Activated CD4-positive, alpha-beta T cell treated with anti-CD3 and anti-CD28 coated beads for 24 hours (primary cell): ENCODE results near the gene U2AF2.
A peak's percentile ranks its signal among the peaks of the same experiment; 100 is the strongest.

Experiments
- DNase-seq, 2 donors: peaks; one replicate each; pipeline ENCODE4 v3.0.0-alpha.2; 2020; ENCODE audit warnings: low read depth in 2 of 2

U2AF2 gene

DNA sequence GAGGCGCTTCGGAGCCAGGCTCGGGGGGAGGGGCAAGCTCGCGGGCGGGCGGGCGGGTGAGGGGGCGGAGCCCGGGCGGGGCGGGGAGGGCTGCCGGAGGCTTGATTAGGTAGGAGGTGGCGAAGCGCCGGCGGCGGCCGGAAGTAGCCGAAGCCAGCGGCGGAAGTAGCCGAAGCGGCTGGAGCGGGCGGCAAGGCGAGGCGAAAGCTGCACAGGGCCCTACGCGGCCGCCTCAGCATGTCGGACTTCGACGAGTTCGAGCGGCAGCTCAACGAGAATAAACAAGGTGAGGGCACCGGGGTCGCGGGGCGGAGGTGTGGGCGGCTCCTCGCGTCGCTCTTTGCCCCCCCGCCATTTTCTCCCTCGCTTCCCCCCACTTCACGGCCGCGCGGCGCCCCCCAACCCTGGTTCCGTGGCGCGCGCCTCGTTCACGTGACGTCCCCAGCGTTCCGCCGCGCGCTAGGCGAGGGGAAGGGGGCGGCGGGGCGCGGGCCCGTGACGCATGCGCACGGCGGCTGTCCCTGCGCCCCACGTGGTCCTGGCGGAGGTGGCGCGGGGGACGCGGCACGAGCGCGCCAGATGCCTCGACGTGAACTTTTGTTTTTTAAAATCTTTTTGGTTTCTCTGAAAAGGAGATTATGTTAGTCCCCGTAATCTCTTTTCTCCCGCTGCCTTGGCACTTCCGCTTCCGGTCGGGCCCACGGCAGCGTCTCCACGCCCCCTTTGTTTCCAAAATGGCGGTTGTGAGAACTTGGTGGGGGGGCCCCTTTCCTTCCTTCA, at the start of gene U2AF2:
TSS of gene U2AF2 (plus strand) at position 168 of the 780 bp plus-strand sequence. CDS start at position 238, 70 bp downstream.
- DNase-seq = peak; percentile 94 to 97

DNA sequence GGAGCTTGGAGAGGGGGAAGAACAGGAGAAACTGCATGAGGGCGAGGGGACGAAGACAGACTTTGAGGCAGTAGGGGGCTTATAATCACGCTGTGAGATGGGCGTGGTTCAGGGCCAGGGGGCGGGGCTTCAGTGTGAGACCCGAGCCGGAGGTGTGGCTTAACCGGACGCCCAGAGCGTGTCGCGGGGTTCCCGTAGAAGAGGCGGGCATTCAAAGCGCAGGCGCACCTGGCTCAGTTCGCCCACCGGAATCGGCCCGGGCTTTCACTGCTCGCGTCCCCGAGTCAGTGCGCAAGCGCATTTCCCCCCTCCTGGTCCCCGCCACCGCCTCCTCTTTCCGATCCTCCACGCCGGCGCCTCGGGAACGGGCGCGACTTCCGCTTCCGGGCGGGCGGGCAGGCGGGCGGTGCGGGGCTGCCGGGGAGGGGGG, 49.6 kb upstream of the U2AF2 start:
- DNase-seq = peak; percentile 97 to 98

DNA sequence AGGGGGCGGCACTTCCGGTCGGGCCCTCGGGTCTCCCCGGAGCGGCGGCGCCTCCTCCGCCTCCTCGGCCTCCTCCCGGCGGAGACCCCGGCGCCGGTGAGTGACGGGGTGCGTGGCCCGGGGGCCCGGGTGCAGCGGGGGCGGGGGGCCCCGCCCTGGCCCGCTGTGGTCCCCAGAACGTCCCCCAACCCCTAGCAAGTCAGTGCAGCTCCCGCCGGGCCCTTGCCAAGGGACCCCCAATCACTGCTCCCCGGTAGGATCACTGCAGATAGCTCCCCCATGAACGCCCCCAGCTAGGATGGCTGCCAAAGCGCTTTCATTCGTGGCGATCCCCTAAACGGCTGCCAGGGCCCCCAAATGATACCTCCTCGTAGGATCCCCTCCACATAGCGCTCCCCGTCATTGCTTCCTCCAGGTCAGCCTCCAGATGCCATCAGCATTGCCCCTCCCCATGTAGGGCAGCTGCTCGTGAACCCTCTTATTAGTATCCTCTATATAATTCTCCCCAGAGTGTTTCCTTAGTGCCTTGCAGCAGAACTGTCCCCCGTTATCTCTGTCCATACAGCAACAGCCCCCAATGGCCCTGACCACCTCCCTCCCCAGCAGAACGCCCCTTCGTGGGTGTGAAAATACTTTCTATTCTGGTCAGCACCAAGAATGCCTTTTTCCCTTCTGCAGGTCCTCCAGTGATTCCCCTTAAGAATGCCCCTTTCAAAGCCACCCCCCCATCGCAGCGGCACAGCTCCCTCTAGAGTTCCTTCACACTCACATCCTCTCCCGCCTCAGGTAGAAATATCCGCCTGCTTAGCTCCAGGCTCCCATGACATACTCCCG, 49.0 kb upstream of the U2AF2 start, which contains the start of gene ZNF865:
TSS of gene ZNF865 (plus strand) at position 11 of the 834 bp plus-strand sequence. CDS start 7,972 bp downstream, outside the sequence.
- peak; percentile 52 to 62 for DNase-seq

DNA sequence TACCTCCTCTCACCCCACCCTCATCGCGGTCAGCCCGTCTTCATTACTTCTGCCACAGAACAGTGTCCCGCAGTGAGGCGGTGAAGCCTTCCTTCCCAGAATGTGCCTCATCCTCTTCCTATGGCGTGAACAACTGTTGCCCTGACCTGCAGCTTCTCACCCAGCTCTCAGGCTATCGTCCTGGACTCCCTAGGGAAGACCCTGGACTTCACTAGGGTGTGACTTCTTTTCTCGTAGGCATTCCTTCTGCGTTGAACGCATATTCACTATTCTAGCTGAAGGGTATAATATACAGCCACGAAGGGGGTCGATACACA, 48.4 kb upstream of the U2AF2 start:
- no peak for DNase-seq

DNA sequence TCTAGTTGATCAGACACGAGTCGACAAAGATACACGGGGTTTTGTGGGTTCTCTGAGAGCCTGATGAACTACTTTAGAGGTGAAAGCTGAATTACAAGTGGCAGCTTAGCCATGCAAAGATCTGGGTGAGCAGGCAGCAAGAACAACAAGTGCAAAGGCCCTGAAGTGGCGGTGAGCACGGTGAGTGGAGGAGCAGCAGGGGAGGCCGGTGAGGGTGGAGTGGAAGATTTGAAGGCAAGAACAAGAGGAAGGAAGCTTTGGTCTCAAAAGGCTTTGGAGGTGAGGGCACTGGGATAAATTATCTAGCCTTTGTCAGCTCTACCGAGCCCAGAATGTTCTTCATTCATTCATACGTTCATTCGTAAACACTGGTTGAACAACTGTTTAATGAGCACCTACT, 48.0 kb upstream of the U2AF2 start:
- DNase-seq = no peak

DNA sequence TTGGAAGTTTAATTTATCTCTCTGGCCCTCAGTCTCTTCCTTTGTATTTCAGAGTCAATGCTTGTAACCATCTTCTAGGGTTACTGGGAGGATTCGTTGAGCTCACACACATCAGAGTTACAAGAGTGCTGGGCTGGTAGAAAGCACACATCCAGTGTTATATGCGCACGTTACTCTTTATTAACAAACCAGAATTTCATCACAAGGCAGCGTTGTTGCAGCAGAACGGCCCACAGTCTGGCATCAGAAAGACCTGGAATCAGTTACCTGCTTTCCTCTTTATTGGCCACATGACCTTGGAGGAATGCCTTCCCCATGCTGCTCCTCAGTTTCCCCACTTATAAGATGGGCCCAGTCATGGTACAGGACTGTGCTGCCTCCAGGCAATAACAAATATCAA, 45.5 kb upstream of the U2AF2 start:
- DNase-seq = no peak

DNA sequence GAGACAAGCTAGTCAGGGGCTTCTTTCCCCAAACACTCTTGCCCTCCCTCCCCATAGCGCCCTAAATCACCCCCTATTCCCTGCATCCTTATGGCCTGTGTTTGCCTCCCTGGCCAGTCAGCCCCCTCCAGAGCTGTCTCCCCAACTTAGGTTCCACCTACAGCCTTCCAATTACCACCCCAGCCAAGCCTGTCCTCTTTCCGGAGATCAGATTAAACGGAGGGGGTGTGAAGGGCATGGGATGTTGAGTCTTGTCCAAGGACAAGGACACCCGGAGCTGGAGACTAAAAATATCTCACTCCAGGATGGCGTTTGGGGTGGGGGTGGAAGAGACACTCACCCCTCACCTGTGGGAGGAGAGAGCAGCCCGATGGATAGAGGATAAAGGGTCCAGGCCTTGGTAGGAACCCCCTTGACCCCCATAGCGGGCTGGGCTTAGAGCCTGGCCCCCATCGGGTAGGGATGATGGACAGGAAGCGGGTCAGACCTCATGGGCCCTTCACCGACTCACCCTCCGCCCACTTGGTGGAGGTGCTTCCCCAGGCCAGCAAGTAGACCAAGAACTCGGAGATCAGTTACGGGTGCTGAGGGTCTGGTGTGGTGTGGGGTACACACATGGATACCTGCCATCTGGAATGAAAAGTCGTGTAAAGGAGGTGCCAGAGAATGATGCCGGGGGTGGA, 43.4 kb upstream of the U2AF2 start:
- DNase-seq = no peak

DNA sequence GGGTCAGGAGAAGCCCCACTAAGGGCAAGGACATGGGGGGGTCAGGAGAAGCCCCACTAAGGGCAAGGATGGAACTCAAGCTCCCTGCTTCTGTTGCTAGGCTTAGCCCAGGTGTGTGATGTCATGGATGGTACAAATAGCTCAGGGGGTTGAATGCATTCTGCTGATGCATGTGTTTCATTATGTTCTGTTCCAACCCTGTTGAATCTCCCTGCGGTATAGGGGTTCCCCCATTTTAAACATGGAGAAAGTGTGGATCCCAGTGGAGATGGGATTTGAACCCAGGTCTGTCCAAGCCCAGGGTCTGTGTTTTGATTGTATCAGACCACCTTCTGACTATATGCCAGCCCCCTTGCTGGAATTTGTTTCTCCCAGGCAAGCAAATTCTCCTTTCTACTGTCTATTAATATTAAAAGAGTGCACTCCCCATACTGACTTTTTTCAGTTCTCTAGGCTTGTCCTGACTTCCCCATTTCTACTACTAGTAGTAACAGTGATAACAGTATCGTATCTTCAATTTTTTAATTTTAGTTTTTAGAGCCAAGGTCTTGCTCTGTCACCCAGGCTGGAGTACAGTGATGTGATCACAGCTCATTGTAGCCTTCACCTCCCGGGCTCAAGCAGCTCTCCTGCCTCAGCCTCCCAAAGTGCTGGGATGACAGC, 42.7 kb upstream of the U2AF2 start:
- DNase-seq = no peak

DNA sequence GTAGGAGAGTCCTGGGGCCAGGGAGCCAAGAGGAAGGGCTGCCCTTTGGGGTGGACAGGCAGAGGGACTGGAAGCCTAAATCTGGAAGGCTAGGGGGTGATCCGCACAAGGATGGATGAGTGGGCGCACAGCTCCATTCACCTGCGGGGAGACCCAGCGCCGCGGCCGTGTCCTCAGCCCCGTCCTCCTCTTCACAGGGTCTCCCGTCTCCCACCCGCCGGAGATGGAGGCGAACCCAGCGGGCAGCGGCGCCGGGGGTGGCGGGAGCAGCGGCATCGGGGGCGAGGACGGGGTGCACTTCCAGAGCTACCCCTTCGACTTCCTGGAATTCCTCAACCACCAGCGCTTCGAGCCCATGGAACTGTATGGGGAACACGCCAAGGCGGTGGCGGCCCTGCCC, 41.4 kb upstream of the U2AF2 start:
- DNase-seq = no peak

DNA sequence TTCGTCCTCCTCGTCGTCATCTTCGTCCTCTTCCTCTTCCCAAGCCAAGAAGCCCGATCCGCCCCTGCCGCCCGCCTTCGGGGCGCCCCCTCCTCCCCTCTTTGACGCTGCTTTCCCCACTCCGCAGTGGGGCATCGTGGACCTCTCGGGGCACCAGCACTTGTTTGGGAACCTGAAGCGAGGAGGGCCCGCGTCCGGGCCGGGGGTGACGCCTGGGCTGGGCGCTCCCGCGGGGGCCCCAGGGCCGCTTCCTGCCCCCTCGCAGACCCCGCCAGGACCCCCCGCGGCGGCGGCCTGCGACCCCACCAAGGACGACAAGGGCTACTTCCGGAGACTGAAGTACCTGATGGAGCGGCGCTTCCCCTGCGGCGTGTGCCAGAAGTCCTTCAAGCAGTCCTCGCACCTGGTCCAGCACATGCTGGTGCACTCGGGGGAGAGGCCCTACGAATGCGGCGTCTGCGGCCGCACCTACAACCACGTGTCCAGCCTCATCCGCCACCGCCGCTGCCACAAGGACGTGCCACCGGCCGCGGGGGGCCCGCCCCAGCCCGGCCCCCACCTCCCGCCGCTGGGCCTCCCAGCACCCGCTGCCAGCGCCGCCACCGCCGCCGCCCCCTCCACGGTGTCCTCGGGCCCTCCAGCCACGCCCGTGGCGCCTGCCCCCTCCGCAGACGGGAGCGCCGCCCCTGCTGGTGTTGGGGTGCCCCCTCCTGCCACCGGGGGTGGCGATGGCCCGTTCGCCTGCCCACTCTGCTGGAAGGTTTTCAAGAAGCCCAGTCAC, 40.7 kb upstream of the U2AF2 start:
- DNase-seq = no peak

DNA sequence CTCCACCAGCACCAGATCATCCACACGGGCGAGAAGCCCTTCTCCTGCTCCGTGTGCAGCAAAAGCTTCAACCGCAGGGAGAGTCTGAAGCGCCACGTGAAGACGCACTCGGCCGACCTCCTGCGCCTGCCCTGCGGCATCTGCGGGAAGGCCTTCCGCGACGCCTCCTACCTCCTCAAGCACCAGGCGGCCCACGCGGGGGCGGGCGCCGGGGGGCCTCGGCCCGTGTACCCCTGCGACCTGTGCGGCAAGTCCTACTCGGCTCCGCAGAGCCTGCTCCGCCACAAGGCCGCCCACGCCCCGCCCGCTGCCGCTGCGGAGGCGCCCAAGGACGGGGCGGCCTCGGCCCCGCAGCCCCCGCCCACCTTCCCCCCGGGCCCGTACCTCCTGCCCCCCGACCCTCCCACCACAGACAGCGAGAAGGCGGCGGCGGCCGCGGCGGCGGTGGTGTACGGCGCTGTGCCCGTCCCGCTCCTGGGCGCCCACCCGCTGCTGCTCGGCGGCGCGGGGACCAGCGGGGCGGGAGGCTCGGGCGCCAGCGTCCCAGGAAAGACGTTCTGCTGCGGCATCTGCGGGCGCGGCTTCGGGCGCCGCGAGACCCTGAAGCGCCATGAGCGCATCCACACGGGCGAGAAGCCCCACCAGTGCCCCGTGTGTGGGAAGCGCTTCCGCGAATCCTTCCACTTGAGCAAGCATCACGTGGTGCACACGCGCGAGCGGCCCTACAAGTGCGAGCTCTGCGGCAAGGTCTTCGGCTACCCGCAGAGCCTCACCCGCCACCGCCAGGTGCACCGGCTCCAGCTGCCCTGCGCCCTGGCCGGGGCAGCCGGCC, 39.9 kb upstream of the U2AF2 start:
- DNase-seq = no peak

DNA sequence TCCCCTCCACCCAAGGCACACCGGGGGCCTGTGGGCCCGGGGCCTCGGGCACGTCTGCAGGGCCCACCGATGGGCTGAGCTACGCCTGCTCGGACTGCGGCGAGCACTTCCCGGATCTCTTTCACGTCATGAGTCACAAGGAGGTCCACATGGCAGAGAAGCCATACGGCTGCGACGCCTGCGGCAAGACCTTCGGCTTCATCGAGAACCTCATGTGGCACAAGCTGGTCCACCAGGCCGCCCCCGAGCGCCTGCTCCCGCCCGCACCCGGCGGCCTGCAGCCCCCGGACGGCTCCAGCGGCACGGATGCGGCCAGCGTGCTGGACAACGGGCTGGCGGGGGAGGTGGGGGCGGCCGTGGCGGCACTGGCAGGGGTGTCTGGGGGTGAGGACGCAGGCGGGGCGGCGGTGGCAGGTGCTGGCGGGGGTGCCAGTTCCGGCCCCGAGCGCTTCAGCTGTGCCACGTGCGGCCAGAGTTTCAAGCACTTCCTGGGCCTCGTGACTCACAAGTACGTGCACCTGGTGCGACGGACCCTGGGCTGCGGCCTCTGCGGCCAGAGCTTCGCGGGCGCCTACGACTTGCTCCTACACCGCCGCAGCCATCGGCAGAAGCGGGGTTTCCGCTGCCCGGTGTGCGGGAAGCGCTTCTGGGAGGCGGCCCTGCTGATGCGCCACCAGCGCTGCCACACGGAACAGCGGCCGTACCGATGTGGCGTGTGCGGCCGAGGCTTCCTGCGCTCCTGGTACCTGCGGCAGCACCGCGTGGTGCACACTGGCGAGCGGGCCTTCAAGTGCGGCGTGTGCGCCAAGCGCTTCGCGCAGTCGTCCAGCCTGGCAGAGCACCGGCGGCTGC, 39.1 kb upstream of the U2AF2 start:
- DNase-seq = no peak

DNA sequence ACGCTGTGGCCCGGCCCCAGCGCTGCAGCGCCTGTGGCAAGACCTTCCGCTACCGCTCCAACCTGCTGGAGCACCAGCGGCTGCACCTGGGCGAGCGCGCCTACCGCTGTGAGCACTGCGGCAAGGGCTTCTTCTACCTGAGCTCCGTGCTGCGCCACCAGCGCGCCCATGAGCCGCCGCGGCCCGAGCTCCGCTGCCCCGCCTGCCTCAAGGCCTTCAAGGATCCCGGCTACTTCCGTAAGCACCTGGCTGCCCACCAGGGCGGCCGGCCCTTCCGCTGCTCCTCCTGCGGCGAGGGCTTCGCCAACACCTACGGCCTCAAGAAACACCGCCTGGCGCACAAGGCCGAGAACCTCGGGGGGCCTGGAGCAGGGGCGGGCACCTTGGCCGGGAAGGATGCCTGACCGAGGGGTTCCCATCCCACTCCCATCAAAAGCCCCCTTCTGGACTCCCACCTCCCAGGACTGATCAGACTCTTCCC, 38.4 kb upstream of the U2AF2 start:
- DNase-seq = no peak

DNA sequence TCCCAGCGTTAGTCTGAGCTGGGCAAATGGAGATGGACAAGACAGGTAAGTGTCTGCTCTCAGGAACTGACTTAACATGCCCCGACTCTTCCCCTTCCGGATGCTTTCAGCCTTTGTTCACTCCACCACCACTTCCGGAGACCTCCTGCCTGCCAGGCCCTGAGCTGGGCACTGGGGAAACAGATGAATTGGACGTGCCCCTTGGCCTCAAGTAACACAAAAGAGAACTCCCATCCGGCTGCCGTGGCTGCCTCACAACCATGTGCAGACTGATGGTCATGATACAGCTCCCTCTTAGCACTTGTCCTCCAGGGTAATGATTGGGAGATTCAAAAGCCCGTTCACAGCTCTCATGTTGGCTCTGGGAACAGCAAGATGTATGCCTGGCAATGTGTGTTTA, 37.4 kb upstream of the U2AF2 start:
- DNase-seq = no peak

DNA sequence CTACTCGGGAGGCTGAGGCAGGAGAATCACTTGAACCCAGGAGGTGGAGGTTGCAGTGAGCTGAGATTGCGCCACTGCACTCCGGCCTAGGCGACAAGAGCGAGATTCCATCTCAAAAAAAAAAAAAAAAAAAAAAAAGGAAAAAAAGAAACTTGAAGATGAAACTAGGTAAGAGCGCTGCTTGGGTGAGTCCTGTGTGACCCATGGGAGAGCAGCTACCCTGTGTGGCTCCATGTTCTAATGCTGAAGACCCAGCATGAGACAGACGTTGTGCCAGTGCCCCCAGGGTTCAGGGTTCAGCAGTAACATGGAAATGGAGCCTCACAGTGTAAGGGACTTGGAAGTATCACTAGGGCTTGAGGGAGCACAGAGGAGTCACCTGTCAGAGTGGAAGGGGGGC, 36.4 kb upstream of the U2AF2 start:
- DNase-seq = no peak

DNA sequence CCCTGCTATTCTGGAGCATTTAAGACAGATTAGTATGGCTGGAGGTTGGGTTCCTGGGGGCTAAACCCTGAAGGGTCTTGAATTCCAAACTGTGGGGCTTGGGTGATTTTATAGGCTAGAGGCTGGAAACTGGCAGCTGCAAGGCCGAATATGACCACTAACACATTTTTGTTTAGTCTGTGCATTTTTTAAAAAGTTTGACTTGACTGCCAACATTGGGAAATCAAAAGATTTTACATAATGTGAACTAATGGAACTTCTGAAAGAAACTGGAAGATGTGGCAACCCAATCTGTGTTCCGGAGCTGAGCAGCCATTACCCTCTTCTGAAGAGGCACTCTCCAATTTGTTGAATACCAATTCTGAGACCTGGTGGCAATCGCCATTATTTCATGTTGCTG, 35.5 kb upstream of the U2AF2 start:
- DNase-seq = no peak

DNA sequence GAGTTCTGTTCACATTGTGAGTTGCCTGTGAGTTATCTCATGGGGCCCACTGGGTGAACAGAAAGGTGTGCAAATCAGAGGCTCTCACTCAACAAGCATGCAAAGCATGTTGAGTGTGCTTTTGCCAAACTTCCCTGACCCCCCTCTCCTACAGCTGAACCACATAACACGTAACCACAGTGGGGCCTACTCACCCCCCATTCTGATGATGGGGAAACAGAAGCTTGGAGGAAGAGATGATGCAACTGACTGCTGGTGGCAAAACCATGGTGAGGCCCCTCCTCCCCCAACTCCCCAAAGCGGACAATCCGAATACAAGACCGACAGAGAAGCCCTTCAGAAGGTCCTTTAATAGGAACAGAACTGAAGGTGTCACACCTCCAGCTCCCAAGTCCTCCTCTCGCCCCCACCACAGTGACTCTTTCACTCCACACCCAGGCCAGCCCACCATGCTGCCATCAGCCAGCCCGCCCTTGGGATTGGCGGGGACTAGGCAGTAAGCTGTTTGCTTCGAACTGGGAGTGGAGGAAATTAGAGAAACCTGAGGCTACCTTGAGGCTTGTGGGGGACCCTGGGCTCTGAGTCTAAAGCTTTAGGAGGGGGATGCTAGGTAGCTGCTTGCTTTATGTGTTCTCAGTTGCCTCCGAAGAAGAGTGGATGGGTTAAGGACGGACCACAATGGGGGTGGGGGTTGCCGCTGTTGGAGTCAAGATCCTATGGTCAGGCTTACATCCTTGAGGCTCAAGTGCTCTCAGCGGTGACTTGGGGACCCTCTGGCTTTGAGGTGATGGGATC, 34.2 kb upstream of the U2AF2 start:
- no peak for DNase-seq

DNA sequence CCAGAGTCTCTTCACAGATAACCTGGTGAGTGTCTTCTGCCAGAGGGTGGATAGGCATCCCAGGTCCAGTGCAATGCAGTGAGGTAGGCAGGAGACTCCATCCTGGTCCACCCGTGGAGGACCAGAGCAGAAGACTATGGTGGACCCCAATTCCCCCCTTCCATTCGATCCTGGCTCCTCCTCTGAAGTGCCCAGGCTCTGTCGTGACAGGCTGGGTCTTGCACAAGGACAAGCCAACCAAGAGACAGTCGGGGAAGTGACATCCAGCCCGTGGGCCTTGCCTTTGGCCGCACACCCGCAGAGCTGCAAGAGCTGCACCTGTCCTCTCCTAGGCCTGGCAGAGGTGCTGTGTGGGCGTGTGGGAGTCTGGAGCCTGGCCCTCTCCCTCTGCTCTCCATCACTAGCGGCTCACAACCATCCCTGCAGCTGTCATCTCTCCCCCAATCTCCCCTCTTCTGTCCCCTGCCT, 33.6 kb upstream of the U2AF2 start:
- no peak for DNase-seq
